ENCODE measurements around the gene MPP3.
"Not testable (repeated sequence)": the region's sequence is repeated elsewhere in the genome, so short reads cannot be mapped to it uniquely, and the experiment has no call there.

Gene MPP3

DNA sequence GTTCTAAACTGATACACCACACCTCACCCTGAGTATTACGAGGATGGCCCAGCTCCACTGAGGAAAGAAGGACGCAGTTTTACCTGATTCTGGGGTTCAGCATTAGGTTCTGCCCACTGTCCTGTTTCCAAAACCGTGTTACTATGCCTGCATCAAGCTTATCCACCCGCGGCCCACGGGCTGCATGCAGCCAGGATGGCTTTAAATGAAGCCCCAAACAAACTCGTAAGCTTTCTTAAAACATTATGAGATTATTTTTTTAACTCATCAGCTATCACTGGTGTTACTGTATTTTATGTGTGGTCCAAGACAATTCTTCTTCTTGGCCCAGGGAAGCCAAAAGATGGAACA lies 10.0 kb upstream of the MPP3 start:
- TF ChIP-seq, protein P1, sequence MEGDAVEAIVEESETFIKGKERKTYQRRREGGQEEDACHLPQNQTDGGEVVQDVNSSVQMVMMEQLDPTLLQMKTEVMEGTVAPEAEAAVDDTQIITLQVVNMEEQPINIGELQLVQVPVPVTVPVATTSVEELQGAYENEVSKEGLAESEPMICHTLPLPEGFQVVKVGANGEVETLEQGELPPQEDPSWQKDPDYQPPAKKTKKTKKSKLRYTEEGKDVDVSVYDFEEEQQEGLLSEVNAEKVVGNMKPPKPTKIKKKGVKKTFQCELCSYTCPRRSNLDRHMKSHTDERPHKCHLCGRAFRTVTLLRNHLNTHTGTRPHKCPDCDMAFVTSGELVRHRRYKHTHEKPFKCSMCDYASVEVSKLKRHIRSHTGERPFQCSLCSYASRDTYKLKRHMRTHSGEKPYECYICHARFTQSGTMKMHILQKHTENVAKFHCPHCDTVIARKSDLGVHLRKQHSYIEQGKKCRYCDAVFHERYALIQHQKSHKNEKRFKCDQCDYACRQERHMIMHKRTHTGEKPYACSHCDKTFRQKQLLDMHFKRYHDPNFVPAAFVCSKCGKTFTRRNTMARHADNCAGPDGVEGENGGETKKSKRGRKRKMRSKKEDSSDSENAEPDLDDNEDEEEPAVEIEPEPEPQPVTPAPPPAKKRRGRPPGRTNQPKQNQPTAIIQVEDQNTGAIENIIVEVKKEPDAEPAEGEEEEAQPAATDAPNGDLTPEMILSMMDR (IDR thresholded peaks at IDR 0.05; ENCODE audit: borderline replicate concordance, insufficient read depth, low read depth, low read length), result no peak
- no peak overlapping the region for H3K4me3 ChIP-seq (ENCODE audit: low read depth, low read length)

DNA sequence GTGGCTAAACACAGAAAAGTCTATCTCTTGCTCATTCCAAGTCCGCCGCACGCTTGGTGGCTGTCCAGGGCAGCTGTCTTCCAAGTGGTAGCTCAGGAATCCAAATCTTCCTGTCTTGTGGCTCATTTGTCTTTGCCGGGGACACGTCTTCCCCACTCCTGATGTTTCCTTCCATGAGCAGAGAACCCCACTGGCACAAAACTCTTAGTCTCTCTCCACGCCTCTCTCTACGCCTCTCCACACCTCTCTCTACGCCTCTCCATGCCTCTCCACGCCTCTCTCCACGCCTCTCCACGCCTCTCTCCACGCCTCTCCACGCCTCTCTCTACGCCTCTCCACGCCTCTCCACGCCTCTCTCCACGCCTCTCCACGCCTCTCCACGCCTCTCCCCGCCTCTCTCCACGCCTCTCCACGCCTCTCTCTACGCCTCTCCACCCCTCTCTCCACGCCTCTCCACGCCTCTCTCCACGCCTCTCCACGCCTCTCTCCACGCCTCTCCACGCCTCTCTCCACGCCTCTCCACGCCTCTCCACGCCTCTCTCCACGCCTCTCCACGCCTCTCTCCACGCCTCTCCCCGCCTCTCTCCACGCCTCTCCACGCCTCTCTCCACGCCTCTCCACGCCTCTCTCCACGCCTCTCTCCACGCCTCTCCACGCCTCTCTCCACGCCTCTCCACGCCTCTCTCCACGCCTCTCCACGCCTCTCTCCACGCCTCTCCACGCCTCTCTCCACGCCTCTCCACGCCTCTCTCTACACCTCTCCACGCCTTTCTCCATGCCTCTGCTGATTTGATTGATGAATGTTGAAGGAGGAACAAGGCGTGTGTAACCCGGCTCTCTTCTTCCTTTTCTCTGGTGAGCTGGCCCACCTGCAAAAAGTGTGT lies 9.4 kb upstream of the MPP3 start:
- not testable (repeated sequence) for H3K4me3 ChIP-seq (ENCODE audit: low read depth, low read length)

DNA sequence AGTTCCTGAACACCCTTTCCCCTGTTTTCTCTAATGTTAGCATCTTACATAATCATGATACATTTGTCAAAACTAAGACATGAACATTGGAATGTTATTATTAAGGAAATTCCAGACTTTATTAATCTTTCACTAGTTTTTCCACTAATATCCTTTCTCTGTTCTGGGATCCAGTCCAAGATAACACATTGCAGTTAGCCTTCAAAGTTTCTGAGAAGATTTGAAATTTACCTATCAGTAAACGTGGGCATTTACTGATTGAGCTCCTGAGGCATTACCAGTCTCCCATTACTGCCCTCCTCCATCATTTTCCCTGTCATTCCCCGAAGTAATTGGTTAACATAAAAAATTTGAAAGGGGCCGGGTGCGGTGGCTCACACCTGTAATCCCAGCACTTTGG lies 8.3 kb upstream of the MPP3 start:
- TF ChIP-seq, protein P1 (IDR thresholded peaks at IDR 0.05; ENCODE audit: borderline replicate concordance, insufficient read depth, low read depth, low read length), result no peak
- no peak overlapping the region for H3K4me3 ChIP-seq (ENCODE audit: low read depth, low read length)

DNA sequence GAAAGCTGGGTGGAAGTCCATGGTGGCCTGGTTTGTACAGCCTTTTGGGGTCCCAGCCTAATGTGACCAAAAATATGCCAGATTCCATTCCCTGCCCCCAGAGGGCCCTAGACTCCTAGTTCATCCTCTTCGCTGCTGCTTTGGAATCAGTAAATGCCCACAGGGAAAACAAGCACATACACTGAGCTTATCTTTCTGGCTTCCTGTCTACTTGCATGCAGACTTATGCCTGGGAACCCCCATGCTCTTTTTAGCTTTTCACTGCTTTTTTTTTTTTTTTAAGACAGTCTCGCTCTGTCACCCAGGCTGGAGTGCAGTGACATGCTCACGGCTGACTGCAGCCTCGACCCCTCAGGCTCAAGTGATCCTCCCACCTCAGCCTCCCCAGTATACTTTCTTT lies 7.9 kb upstream of the MPP3 start:
- no peak overlapping the region for H3K4me3 ChIP-seq (ENCODE audit: low read depth, low read length)
- TF ChIP-seq, protein P1 (IDR thresholded peaks at IDR 0.05; ENCODE audit: borderline replicate concordance, insufficient read depth, low read depth, low read length), result 0 out of 2 replicates have a peak, but pooled peaks have one; percentile 5

DNA sequence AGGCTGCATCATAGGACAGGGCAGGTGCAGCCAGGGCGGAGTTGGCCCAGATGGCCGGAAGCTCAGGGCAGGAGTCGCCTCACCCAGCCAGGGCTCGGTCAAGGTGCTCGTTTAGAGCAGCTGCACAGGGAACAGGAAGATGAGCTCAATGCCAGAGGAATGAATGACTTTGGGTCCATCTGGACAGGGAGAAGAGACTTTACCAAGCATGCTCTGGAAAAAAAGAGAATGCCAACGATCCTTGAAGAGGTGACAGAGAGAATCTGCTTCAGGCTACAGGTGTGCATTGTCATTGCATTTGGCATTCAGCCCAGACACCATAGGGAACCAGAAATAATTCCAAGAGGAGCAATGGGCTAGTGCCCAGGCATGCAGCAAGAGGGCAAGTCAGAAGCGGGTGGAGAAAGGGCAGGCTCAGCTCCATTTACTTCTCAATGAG lies 6.7 kb upstream of the MPP3 start:
- TF ChIP-seq, protein P1 (IDR thresholded peaks at IDR 0.05; ENCODE audit: borderline replicate concordance, insufficient read depth, low read depth, low read length), result no peak
- H3K4me3 ChIP-seq (ENCODE audit: low read depth, low read length), result no peak overlapping the region

DNA sequence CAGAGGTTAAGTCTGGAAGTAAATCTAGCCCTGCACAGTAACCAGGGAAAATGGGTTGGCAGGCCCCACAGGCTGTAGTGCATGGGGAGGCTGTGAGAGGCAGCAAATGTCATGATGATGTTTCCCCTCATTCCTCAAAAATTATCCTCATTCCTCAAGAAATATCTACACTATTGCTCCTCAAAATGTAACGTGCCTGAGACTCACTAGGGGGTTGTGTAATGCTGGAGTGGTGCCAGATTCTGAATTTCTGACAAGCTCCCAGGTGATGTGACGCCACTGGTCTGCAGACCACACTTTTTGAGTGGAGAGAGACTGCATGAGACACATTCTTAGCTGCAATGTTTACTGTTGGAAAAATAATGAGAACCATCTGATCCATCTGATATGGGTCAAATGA lies 1.2 kb upstream of the MPP3 start:
- no peak overlapping the region for H3K4me3 ChIP-seq (ENCODE audit: low read depth, low read length)
- TF ChIP-seq, protein P1 (IDR thresholded peaks at IDR 0.05; ENCODE audit: borderline replicate concordance, insufficient read depth, low read depth, low read length), result no peak

DNA sequence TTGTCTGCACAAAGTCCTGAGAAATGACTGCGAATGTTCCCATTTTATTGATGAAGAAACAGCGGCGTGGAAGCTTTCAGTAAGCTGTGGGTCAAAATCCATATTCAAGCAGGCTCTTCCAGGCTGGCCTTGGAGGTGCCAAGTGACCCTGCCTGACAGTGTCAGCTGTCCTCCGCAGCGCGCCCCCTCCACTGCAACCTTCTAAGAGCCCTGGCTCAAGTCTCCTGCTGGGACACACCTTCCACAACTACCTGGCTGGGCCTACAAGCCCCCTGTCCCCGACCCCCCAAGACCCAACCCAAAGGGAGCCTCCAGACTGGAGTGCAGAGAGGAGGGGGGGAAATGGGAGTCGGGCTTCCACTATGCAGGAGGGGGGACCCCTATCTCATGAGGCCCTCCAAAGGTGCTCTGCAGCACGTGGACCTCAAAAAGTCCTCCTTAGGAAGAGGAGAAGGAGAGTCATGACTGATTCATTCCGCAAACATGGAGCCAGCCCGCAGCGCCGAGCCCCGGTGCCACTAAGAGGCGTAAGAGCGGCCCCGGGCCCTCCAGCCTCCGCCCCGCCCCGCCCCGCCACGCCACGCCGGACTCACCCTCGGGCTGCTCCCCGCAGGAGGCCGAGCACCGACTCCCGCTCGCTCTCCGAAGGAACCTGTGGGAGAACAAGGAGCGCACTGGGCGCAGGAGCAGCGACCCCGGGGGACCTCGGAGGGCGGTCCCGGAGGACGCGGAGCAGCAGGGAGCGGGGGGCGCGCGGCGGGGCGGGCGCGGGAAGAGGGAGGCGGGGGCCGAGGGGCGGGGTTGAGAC lies 574 bp downstream of the MPP3 start:
- TF ChIP-seq, protein P1 (IDR thresholded peaks at IDR 0.05; ENCODE audit: borderline replicate concordance, insufficient read depth, low read depth, low read length), result no peak
- H3K4me3 ChIP-seq (ENCODE audit: low read depth, low read length), result no peak overlapping the region

Measured in GM12875 (cell line).